Inferior parietal cortex (tissue), 1 donor: ENCODE results near the gene MRPL23.

Experiments
- DNase-seq: peaks from one replicate; pipeline ENCODE4 v3.0.0-alpha.2; 2016; ENCODE audit errors: extremely low spot score

MRPL23 gene

GRCh38 chr11:1990872-1991578 lies 43.9 kb downstream of the MRPL23 start:
- no peak for DNase-seq

DNA sequence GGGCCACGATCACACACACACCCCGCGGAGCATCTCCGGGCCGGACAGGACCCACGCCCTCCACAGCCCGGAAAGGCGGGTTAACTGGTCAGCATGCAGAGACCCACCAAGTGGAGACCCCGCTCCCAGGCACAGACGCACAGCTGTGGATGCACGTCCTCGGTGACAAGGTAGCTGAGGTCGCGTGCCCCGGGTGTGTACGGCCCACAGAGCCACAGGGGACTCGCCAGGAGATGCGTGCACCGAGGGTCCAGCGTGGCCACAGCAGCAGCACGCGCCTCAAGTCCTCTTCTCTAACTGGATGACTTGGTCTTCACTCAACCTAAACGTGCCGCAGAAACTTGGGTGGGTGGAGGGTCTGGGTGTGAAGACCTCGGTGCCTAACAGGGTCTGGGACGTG lies 45.0 kb downstream of the MRPL23 start:
- no peak for DNase-seq

GRCh38 chr11:1994121-1994520 lies 47.0 kb downstream of the MRPL23 start:
- DNase-seq, result no peak

DNA sequence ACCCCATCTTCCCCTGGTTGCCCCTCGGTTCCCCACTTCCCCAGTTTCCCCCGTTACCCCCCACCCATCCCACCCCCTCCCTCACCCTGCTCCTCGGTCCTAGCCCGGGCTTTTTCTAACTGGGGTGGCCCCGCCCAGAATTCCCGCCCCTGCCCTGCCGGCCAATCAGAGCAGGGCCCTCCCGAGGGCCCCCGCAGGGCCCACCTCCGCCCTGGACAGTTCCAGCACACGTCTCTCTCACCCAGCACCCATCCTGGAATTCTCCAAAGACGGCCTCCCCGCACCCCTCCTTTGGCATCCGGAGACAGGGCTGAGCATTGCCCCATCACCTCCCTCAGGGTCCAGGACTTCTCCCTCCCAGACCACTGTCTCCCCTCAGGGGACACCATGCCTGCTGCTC lies 50.6 kb downstream of the MRPL23 start, which contains the start of gene H19:
H19 (minus strand) TSS at position 88 of the 400 bp plus-strand sequence.
- no peak for DNase-seq

DNA sequence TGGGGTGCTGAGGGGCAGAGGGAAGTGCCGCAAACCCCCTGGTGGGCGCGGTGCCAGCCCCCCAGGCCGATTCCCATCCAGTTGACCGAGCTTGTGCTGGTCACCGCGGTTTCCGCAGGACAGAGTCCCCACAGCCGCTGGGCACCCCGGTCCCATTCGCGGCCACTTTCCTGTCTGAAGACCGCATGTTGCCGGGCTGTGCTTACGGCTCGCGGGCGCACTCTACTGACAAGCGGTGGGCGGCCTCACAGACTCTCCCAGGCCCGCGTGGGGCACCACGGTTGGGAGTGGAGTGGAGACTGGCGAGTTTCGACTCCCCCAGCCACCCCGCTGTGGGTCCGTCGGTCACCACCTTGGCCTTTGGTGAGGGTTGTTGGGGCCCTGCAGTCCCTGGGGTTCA lies 51.2 kb downstream of the MRPL23 start:
- no peak for DNase-seq

GRCh38 chr11:1998861-1999260 lies 51.7 kb downstream of the MRPL23 start:
- no peak for DNase-seq

GRCh38 chr11:2002042-2002776 lies 55.1 kb downstream of the MRPL23 start:
- no peak for DNase-seq

- DNase-seq, result no peak
Observed at GRCh38 chr11:2002807-2003206, 55.7 kb downstream of the MRPL23 start.

DNA sequence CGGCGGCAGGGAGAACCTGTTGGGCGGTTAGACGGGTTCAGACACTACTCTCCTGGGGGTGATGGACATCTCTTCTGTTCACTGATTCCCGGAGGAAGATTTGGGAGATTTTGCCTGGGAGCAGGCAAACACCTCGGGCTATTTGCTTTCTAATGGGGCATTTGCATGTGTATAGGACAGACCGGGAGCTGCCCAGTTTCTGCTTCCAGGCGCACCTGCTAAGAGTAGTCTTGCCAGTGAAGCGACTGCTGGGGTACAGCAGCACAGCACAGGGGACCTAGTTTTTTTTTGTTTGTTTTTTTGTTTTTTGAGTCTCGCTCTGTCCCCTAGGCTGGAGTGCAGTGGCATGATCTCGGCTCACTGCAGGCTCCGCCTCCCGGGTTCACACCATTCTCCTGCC lies 57.3 kb downstream of the MRPL23 start:
- DNase-seq, result no peak
